GM23338 (cell line): ENCODE results near the gene NT5C.

Experiments
- CTCF ChIP-seq, 2 experiments: fragments of 200-600 bp in 1 of 2; sonication (generic) in 1 of 2; conservative IDR thresholded peaks; 2 replicates each; pipeline versions ENCODE4 v1.5.1 to v1.6.1; 2016 to 2017; ENCODE audit warnings: antibody characterized with exemption in 2 of 2, low read depth in 2 of 2, mild to moderate bottlenecking in 2 of 2, moderate library complexity in 1 of 2
- EZH2 ChIP-seq: fragments of 200-600 bp; sonication (generic); IDR thresholded peaks from one replicate; pipeline ENCODE4 v1.8.0; 2017; ENCODE audit warnings: antibody characterized with exemption, mild to moderate bottlenecking, low read depth; ENCODE audit not compliant: unreplicated experiment
- EZH2phosphoT487 ChIP-seq: fragments of 200-600 bp; sonication (generic); IDR thresholded peaks from one replicate; pipeline ENCODE4 v1.8.1; 2018; ENCODE audit warnings: antibody characterized with exemption; ENCODE audit not compliant: unreplicated experiment
- POLR2AphosphoS5 ChIP-seq: IDR thresholded peaks from 2 replicates; pipeline ENCODE4 v1.6.1; 2016; ENCODE audit warnings: antibody characterized with exemption, low read depth
- STAT1 ChIP-seq: IDR thresholded peaks from one replicate; pipeline ENCODE4 v1.6.1; 2016; ENCODE audit warnings: antibody characterized with exemption; ENCODE audit not compliant: unreplicated experiment
- ZNF114 ChIP-seq: fragments of 250-450 bp; sonication (Bioruptor Pico); IDR thresholded peaks from 2 replicates; pipeline ENCODE4 v1.5.0; 2020; ENCODE audit warnings: mild to moderate bottlenecking, moderate library complexity
- TF ChIP-seq, protein P1 (sequence below): IDR thresholded peaks from one replicate; pipeline ENCODE4 v1.6.1; 2018; ENCODE audit warnings: antibody characterized with exemption; ENCODE audit not compliant: unreplicated experiment

DNA sequence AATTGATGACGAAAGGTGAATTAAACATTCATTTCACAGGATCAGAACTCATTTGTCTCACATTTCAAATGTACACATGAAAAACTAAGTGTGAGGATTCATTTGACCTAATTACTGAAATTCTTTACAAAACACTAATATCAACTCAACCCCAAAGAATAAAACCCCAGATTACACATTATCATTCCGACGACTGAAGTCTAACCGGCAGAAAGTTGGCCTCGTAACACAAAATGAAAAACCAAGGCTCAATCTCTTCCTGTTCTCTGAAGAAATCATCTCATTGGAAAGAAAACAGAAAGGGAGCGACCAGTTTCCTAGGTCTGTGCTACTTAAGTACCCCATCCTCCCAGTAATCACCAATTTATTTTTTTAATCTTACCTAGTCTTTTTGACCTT is 21.0 kb upstream of the NT5C start:
- TF ChIP-seq POLR2AphosphoS5 (no peak), CTCF (conservative IDR thresholded peaks at IDR 0.05; ENCODE audit: low read depth in 2 of 2) (no peak), EZH2 (no peak), STAT1 (no peak), EZH2phosphoT487 (no peak), ZNF114 (no peak)
- TF ChIP-seq, protein P1, sequence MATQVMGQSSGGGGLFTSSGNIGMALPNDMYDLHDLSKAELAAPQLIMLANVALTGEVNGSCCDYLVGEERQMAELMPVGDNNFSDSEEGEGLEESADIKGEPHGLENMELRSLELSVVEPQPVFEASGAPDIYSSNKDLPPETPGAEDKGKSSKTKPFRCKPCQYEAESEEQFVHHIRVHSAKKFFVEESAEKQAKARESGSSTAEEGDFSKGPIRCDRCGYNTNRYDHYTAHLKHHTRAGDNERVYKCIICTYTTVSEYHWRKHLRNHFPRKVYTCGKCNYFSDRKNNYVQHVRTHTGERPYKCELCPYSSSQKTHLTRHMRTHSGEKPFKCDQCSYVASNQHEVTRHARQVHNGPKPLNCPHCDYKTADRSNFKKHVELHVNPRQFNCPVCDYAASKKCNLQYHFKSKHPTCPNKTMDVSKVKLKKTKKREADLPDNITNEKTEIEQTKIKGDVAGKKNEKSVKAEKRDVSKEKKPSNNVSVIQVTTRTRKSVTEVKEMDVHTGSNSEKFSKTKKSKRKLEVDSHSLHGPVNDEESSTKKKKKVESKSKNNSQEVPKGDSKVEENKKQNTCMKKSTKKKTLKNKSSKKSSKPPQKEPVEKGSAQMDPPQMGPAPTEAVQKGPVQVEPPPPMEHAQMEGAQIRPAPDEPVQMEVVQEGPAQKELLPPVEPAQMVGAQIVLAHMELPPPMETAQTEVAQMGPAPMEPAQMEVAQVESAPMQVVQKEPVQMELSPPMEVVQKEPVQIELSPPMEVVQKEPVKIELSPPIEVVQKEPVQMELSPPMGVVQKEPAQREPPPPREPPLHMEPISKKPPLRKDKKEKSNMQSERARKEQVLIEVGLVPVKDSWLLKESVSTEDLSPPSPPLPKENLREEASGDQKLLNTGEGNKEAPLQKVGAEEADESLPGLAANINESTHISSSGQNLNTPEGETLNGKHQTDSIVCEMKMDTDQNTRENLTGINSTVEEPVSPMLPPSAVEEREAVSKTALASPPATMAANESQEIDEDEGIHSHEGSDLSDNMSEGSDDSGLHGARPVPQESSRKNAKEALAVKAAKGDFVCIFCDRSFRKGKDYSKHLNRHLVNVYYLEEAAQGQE: no peak
